ENCODE measurements around the gene EGLN2.
"Not testable (repeated sequence)": the region's sequence is repeated elsewhere in the genome, so short reads cannot be mapped to it uniquely, and the experiment has no call there.

The EGLN2 gene

GRCh38 chr19:40822704-40823553, 23.9 kb downstream of the EGLN2 start:
- peaks cover 20% of the 10 kb centered on the region for H3K4me1 ChIP-seq (ENCODE audit: control insufficient read depth, insufficient read depth, low read length)
- CTCF ChIA-PET: interaction anchor here (0.7 to 7.8 kb wide), 7 partner anchors 16 to 321 kb away, joined by 3 to 77 read pairs (median 4); partner anchors contain the start of gene EGLN2
- H3K27ac ChIP-seq (ENCODE audit: extremely low read depth, low read depth, low read length): peak overlapping the region; percentile 54

DNA sequence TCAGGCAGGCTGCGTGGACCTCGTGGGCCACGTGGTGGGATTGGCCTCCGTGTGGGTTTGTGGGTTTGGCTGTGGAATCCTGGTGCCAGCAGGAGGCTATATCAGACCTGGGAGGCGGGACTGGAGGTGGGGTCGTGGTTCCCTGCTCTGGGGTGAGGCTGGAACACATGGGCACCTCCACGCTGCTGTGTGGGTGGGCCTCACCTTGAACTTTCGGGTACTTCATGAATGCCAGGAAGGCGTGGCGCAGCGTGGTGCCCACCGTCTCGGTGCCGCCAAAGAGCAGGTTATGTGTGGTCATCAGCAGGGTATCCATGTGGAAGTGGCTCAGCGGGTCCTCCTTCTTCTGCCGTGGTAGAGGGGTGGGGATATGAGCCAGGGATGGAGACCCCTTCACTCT, 25.9 kb downstream of the EGLN2 start:
- POLR2A ChIA-PET; H3K4me1 ChIP-seq (ENCODE audit: control insufficient read depth, insufficient read depth, low read length); H3K27ac ChIP-seq (ENCODE audit: extremely low read depth, low read depth, low read length); H3K4me3 ChIP-seq (ENCODE audit: low read depth, low read length); H3K9me3 ChIP-seq (ENCODE audit: control insufficient read depth, insufficient read depth, low read depth, low read length): not testable (repeated sequence)
- TF ChIP-seq EGR2 (tag by site-specific recombination; IDR thresholded peaks at IDR 0.05; ENCODE audit: low read depth): peak; percentile 48
- peaks cover 9 to 14% of the 10 kb centered on the region in 2 experiments; a peak in 2 of 3 replicates for H3K36me3 ChIP-seq (ENCODE audit: control insufficient read depth in 2 of 2, insufficient read depth in 1 of 2, low read length in 2 of 2)
- CTCF ChIA-PET: interaction anchor here (0.6 to 7.8 kb wide), 5 partner anchors 18 to 320 kb away, joined by 3 to 77 read pairs (median 4); no protein-coding TSS in a partner anchor

More at GRCh38 chr19:40822704-40823553, 23.9 kb downstream of the EGLN2 start:
- TF ChIP-seq FEZF1 (tag by site-specific recombination; IDR thresholded peaks at IDR 0.05) (peak; percentile 93), ZXDB (tag by site-specific recombination; IDR thresholded peaks at IDR 0.05) (peak; percentile 23; the same call in 1 of the 2 replicates)
- TF ChIP-seq, protein P1, sequence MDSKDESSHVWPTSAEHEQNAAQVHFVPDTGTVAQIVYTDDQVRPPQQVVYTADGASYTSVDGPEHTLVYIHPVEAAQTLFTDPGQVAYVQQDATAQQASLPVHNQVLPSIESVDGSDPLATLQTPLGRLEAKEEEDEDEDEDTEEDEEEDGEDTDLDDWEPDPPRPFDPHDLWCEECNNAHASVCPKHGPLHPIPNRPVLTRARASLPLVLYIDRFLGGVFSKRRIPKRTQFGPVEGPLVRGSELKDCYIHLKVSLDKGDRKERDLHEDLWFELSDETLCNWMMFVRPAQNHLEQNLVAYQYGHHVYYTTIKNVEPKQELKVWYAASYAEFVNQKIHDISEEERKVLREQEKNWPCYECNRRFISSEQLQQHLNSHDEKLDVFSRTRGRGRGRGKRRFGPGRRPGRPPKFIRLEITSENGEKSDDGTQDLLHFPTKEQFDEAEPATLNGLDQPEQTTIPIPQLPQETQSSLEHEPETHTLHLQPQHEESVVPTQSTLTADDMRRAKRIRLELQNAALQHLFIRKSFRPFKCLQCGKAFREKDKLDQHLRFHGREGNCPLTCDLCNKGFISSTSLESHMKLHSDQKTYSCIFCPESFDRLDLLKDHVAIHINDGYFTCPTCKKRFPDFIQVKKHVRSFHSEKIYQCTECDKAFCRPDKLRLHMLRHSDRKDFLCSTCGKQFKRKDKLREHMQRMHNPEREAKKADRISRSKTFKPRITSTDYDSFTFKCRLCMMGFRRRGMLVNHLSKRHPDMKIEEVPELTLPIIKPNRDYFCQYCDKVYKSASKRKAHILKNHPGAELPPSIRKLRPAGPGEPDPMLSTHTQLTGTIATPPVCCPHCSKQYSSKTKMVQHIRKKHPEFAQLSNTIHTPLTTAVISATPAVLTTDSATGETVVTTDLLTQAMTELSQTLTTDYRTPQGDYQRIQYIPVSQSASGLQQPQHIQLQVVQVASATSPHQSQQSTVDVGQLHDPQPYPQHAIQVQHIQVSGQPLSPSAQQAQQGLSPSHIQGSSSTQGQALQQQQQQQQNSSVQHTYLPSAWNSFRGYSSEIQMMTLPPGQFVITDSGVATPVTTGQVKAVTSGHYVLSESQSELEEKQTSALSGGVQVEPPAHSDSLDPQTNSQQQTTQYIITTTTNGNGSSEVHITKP (tag by site-specific recombination; IDR thresholded peaks at IDR 0.05): peak; percentile 88
- H3K9me3 ChIP-seq (ENCODE audit: control insufficient read depth, insufficient read depth, low read depth, low read length); H3K4me3 ChIP-seq (ENCODE audit: low read depth, low read length): not testable (repeated sequence)
- POLR2A ChIA-PET: interaction anchor here (1.0 to 1.4 kb wide), 4 partner anchors 9 to 160 kb away, joined by 3 to 8 read pairs (median 5); no protein-coding TSS in a partner anchor
- peaks cover 0 to 13% of the 10 kb centered on the region in 2 experiments; a peak in 2 of 3 replicates for H3K36me3 ChIP-seq (ENCODE audit: control insufficient read depth in 2 of 2, insufficient read depth in 1 of 2, low read length in 2 of 2)

DNA sequence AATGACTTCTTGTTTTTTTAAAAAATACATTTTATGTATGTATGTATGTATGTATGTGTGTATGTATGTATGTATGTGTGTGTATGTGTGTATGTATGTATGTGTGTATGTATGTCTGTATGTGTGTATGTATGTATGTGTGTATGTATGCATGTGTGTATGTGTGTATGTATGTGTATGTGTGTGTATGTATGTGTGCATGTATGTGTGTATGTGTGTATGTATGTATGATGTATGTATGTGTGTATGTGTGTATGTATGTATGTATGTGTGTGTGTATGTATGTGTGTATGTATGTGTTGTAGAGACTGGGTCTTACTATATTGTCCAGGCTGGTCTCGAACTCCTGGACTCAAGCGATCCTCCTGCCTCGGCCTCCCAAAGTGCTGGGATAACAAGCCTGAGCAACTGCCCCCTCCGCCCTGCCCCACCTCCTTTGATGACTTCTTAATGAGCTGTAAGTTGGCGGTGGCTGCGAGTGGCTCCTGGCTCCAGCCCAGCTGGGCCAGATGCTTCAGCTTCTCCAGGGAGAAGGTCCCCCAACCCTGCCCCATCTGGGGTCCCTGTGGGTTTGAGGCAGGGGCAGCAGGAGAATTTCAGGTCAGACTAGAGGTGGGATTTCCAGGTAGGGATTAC, 26.6 kb downstream of the EGLN2 start:
- POLR2A ChIA-PET: interaction anchor here (0.6 kb wide), 1 partner anchor 452 kb away, joined by 6 read pairs; no protein-coding TSS in a partner anchor
- not testable (repeated sequence) for H3K9me3 ChIP-seq (ENCODE audit: control insufficient read depth, insufficient read depth, low read depth, low read length); H3K27ac ChIP-seq (ENCODE audit: extremely low read depth, low read depth, low read length); H3K4me3 ChIP-seq (ENCODE audit: low read depth, low read length); H3K4me1 ChIP-seq (ENCODE audit: control insufficient read depth, insufficient read depth, low read length)
- peaks cover 9 to 14% of the 10 kb centered on the region in 2 experiments; a peak in 2 of 3 replicates for H3K36me3 ChIP-seq (ENCODE audit: control insufficient read depth in 2 of 2, insufficient read depth in 1 of 2, low read length in 2 of 2)
- CTCF ChIA-PET: interaction anchor here (1.0 to 7.8 kb wide), 2 partner anchors 19 to 90 kb away, joined by 5 to 77 read pairs; no protein-coding TSS in a partner anchor
- peak; percentile 20; the same call in 1 of the 2 replicates for TF ChIP-seq ZNF707 (tag by site-specific recombination; IDR thresholded peaks at IDR 0.05)
- TF ChIP-seq ZNF18 (tag by site-specific recombination; IDR thresholded peaks at IDR 0.05): 0 out of 2 replicates have a peak, but pooled peaks have one; percentile 33
- peak; percentile 89; the same call in 1 of the 2 replicates for TF ChIP-seq ZNF239 (tag by site-specific recombination; IDR thresholded peaks at IDR 0.05)
- peak; percentile 31; the same call in 1 of the 2 replicates for TF ChIP-seq ZNF544 (tag by site-specific recombination; IDR thresholded peaks at IDR 0.05)
- peak; percentile 56; the same call in 1 of the 2 replicates for TF ChIP-seq ZNF639 (tag by site-specific recombination; IDR thresholded peaks at IDR 0.05)
- TF ChIP-seq ZNF121 (tag by site-specific recombination; IDR thresholded peaks at IDR 0.05): peak; percentile 93
- TF ChIP-seq ZNF266 (tag by site-specific recombination; IDR thresholded peaks at IDR 0.05; ENCODE audit: low read depth): 0 out of 2 replicates have a peak, but pooled peaks have one; percentile 8
- 0 out of 2 replicates have a peak, but pooled peaks have one; percentile 38 for TF ChIP-seq ZNF391 (tag by site-specific recombination; IDR thresholded peaks at IDR 0.05; ENCODE audit: borderline replicate concordance, low read depth)
- peak; percentile 43; the same call in 1 of the 2 replicates for TF ChIP-seq OVOL3 (tag by site-specific recombination; IDR thresholded peaks at IDR 0.05)
- TF ChIP-seq ZSCAN5A (tag by site-specific recombination; IDR thresholded peaks at IDR 0.05): peak; percentile 66; the same call in 1 of the 2 replicates
- TF ChIP-seq ZBTB20 (tag by site-specific recombination; IDR thresholded peaks at IDR 0.05): peak; percentile 55; the same call in 1 of the 2 replicates
- TF ChIP-seq, protein P2, sequence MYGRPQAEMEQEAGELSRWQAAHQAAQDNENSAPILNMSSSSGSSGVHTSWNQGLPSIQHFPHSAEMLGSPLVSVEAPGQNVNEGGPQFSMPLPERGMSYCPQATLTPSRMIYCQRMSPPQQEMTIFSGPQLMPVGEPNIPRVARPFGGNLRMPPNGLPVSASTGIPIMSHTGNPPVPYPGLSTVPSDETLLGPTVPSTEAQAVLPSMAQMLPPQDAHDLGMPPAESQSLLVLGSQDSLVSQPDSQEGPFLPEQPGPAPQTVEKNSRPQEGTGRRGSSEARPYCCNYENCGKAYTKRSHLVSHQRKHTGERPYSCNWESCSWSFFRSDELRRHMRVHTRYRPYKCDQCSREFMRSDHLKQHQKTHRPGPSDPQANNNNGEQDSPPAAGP (tag by site-specific recombination; IDR thresholded peaks at IDR 0.05): 0 out of 2 replicates have a peak, but pooled peaks have one; percentile 34
- TF ChIP-seq KLF1 (tag by site-specific recombination; IDR thresholded peaks at IDR 0.05): peak; percentile 97
